ENCODE data around the gene PDLIM1.

PDLIM1 gene

GRCh38 chr10:95334805-95335144, 44.0 kb upstream of the PDLIM1 start:
- no peak for TF ChIP-seq CTCF (IDR thresholded peaks at IDR 0.05; ENCODE audit: extremely low read depth, insufficient read depth, missing control alignments)
- no peak for DNase-seq (ENCODE audit: low spot score)
- in situ Hi-C loops (cut with MboI; ENCODE audit: low pct_unique_long_range_greater_than_20kb, low sequenced_read_pairs, unreplicated experiment): no loop called here

- in situ Hi-C loops (cut with MboI; ENCODE audit: low pct_unique_long_range_greater_than_20kb, low sequenced_read_pairs, unreplicated experiment): no loop called here
- no peak for DNase-seq (ENCODE audit: low spot score)
- no peak for TF ChIP-seq CTCF (IDR thresholded peaks at IDR 0.05; ENCODE audit: extremely low read depth, insufficient read depth, missing control alignments)
Measured at GRCh38 chr10:95333997-95334804, 43.4 kb upstream of the PDLIM1 start.

GRCh38 chr10:95332666-95333249, 42.0 kb upstream of the PDLIM1 start:
- in situ Hi-C loops (cut with MboI; ENCODE audit: low pct_unique_long_range_greater_than_20kb, low sequenced_read_pairs, unreplicated experiment): no loop called here
- no peak for DNase-seq (ENCODE audit: low spot score)
- TF ChIP-seq CTCF (IDR thresholded peaks at IDR 0.05; ENCODE audit: extremely low read depth, insufficient read depth, missing control alignments): no peak

GRCh38 chr10:95331596-95332130, 40.9 kb upstream of the PDLIM1 start:
- no peak for DNase-seq (ENCODE audit: low spot score)
- TF ChIP-seq CTCF (IDR thresholded peaks at IDR 0.05; ENCODE audit: extremely low read depth, insufficient read depth, missing control alignments): no peak
- in situ Hi-C loops (cut with MboI; ENCODE audit: low pct_unique_long_range_greater_than_20kb, low sequenced_read_pairs, unreplicated experiment): no loop called here

GRCh38 chr10:95330966-95331453, 40.2 kb upstream of the PDLIM1 start:
- DNase-seq (ENCODE audit: low spot score): no peak
- in situ Hi-C loops (cut with MboI; ENCODE audit: low pct_unique_long_range_greater_than_20kb, low sequenced_read_pairs, unreplicated experiment): no loop called here
- no peak for TF ChIP-seq CTCF (IDR thresholded peaks at IDR 0.05; ENCODE audit: extremely low read depth, insufficient read depth, missing control alignments)

GRCh38 chr10:95329296-95329695, 38.5 kb upstream of the PDLIM1 start:
- in situ Hi-C loops (cut with MboI; ENCODE audit: low pct_unique_long_range_greater_than_20kb, low sequenced_read_pairs, unreplicated experiment): no loop called here
- no peak for DNase-seq (ENCODE audit: low spot score)
- no peak for TF ChIP-seq CTCF (IDR thresholded peaks at IDR 0.05; ENCODE audit: extremely low read depth, insufficient read depth, missing control alignments)

All from GM13977 (cell line).